C4-2B (cell line): ENCODE data around the gene PDE4D.

ENCODE experiments used
- H3K27ac ChIP-seq: fragments of 450-650 bp; 2 replicates; pipeline ENCODE4 v1.5.1; 2017
- CTCF ChIP-seq: fragments of 450-650 bp; conservative IDR thresholded peaks from 2 replicates; pipeline ENCODE4 v1.5.1; 2017; ENCODE audit warnings: mild to moderate bottlenecking
- ZFX ChIP-seq: fragments of 450-650 bp; IDR thresholded peaks from 2 replicates; pipeline ENCODE4 v1.6.1; 2017

PDE4D gene

GRCh38 chr5:59218424-59219045 lies 675.0 kb downstream of the PDE4D start:
- TF ChIP-seq CTCF (peak; percentile 72), ZFX (no peak)
- H3K27ac ChIP-seq = no peak overlapping the region

GRCh38 chr5:59216841-59217240 lies 676.7 kb downstream of the PDE4D start:
- H3K27ac ChIP-seq = no peak overlapping the region
- TF ChIP-seq ZFX (no peak), CTCF (no peak)

- H3K27ac ChIP-seq = no peak overlapping the region
- no peak for TF ChIP-seq CTCF
These were observed 680.9 kb downstream of the PDE4D start for GRCh38 chr5:59212596-59212995.

GRCh38 chr5:59209758-59210359 lies 683.7 kb downstream of the PDE4D start:
- TF ChIP-seq ZFX (no peak), CTCF (no peak)
- no peak overlapping the region for H3K27ac ChIP-seq

- no peak overlapping the region for H3K27ac ChIP-seq
- no peak for TF ChIP-seq CTCF
- no peak for TF ChIP-seq ZFX
These were observed 685.1 kb downstream of the PDE4D start for GRCh38 chr5:59208474-59208873.

GRCh38 chr5:59207401-59207800 lies 686.1 kb downstream of the PDE4D start:
- TF ChIP-seq CTCF (no peak), ZFX (no peak)
- no peak overlapping the region for H3K27ac ChIP-seq

- peak overlapping the region; percentile 19; the same call in 1 of the 2 replicates for H3K27ac ChIP-seq
- TF ChIP-seq CTCF (no peak), ZFX (no peak)
These were observed 687.4 kb downstream of the PDE4D start for GRCh38 chr5:59206132-59206581.
